GM23338 (cell line): Measurements from ENCODE around the gene POU3F3. TPM values are rescaled to one million over a fixed set of nuclear protein-coding genes. Genes with fewer than 3 reads are reported as not detected.

Source experiments
- ATAC-seq: fragments of 200-7000 bp; cut with Tn5 transposase; 3 replicates; pipeline ENCODE4 v1.9.1; 2020
- DNase-seq: peaks from one replicate; pipeline ENCODE4 v3.0.0-alpha.2; 2015; ENCODE audit warnings: low spot score
- H2AFZ ChIP-seq: fragments of 200-600 bp; sonication (generic); 2 replicates; pipeline ENCODE4 v1.8.0; 2016; ENCODE audit warnings: antibody characterized with exemption, mild to moderate bottlenecking, moderate library complexity
- H3F3A ChIP-seq: fragments of 200-600 bp; sonication (generic); replicated peaks from 2 replicates; pipeline ENCODE4 v1.8.0; 2017; ENCODE audit warnings: antibody characterized with exemption, mixed run types, low read depth
- H3K27ac ChIP-seq: fragments of 200-600 bp; sonication (generic); 2 replicates; pipeline ENCODE4 v1.6.1; 2016; ENCODE audit warnings: low read depth
- H3K27me3 ChIP-seq: fragments of 200-600 bp; sonication (generic); 2 replicates; pipeline ENCODE4 v1.8.0; 2016; ENCODE audit warnings: mild to moderate bottlenecking, mixed run types, moderate library complexity; ENCODE audit not compliant: insufficient read depth
- H3K36me3 ChIP-seq: fragments of 200-600 bp; sonication (generic); 2 replicates; pipeline ENCODE4 v1.8.0; 2016; ENCODE audit warnings: mild to moderate bottlenecking; ENCODE audit not compliant: insufficient read depth
- H3K4me1 ChIP-seq: fragments of 200-600 bp; sonication (generic); 2 replicates; pipeline ENCODE4 v1.8.0; 2016; ENCODE audit warnings: mild to moderate bottlenecking, moderate library complexity; ENCODE audit not compliant: insufficient read depth
- H3K4me2 ChIP-seq: fragments of 200-600 bp; sonication (generic); 2 replicates; pipeline ENCODE4 v1.7.1; 2017; ENCODE audit warnings: mixed run types
- H3K4me3 ChIP-seq: fragments of 200-600 bp; sonication (generic); 2 replicates; pipeline ENCODE4 v1.6.1; 2016; ENCODE audit warnings: mixed run types
- H3K79me2 ChIP-seq: fragments of 200-600 bp; sonication (generic); replicated peaks from 2 replicates; pipeline ENCODE4 v1.8.0; 2017; ENCODE audit warnings: mild to moderate bottlenecking; ENCODE audit not compliant: insufficient read depth
- H3K9me2 ChIP-seq: fragments of 200-600 bp; sonication (generic); 2 replicates; pipeline ENCODE4 v1.8.0; 2017; ENCODE audit not compliant: insufficient read depth
- H4K20me1 ChIP-seq: fragments of 200-600 bp; sonication (generic); replicated peaks from 2 replicates; pipeline ENCODE4 v1.8.0; 2017; ENCODE audit warnings: mild to moderate bottlenecking; ENCODE audit not compliant: insufficient read depth
- H3K27ac Mint-ChIP-seq: 2 replicates; pipeline ENCODE4 v1.8.0; 2020; ENCODE audit warnings: inconsistent platforms, mild to moderate bottlenecking, moderate library complexity, mixed read lengths
- H3K27me3 Mint-ChIP-seq: 3 replicates; pipeline ENCODE4 v1.8.0; 2022; ENCODE audit warnings: low read depth, mild to moderate bottlenecking, moderate library complexity, mixed read lengths, inconsistent platforms; ENCODE audit not compliant: insufficient read depth, poor library complexity
- H3K36me3 Mint-ChIP-seq: 3 replicates; pipeline ENCODE4 v1.8.0; 2021; ENCODE audit warnings: low read depth, mild to moderate bottlenecking, inconsistent platforms, moderate library complexity, mixed read lengths
- H3K4me1 Mint-ChIP-seq: 3 replicates; pipeline ENCODE4 v1.8.0; 2020; ENCODE audit warnings: mild to moderate bottlenecking, inconsistent platforms, mixed read lengths
- H3K4me3 Mint-ChIP-seq: 3 replicates; pipeline ENCODE4 v1.8.0; 2021; ENCODE audit warnings: moderate library complexity, mild to moderate bottlenecking, inconsistent platforms, mixed read lengths
- H3K9me3 Mint-ChIP-seq: 3 replicates; pipeline ENCODE4 v1.8.0; 2020; ENCODE audit warnings: moderate library complexity, mild to moderate bottlenecking, inconsistent platforms, mixed read lengths
- CREB1 ChIP-seq: fragments of 250-450 bp; sonication (Bioruptor Pico); IDR thresholded peaks from 2 replicates; pipeline ENCODE4 v1.5.0; 2020; ENCODE audit warnings: low read depth, mild to moderate bottlenecking, moderate library complexity
- EZH2 ChIP-seq: fragments of 200-600 bp; sonication (generic); IDR thresholded peaks from one replicate; pipeline ENCODE4 v1.8.0; 2017; ENCODE audit warnings: antibody characterized with exemption, mild to moderate bottlenecking, low read depth; ENCODE audit not compliant: unreplicated experiment
- EZH2phosphoT487 ChIP-seq: fragments of 200-600 bp; sonication (generic); IDR thresholded peaks from one replicate; pipeline ENCODE4 v1.8.1; 2018; ENCODE audit warnings: antibody characterized with exemption; ENCODE audit not compliant: unreplicated experiment
- JUNB ChIP-seq: IDR thresholded peaks from one replicate; pipeline ENCODE4 v1.6.1; 2016; ENCODE audit warnings: antibody characterized with exemption; ENCODE audit not compliant: unreplicated experiment
- NANOG ChIP-seq: IDR thresholded peaks from 2 replicates; pipeline ENCODE4 v1.6.1; 2016; ENCODE audit warnings: antibody characterized with exemption, borderline replicate concordance
- POLR2AphosphoS5 ChIP-seq: IDR thresholded peaks from 2 replicates; pipeline ENCODE4 v1.6.1; 2016; ENCODE audit warnings: antibody characterized with exemption, low read depth
- ZNF114 ChIP-seq: fragments of 250-450 bp; sonication (Bioruptor Pico); IDR thresholded peaks from 2 replicates; pipeline ENCODE4 v1.5.0; 2020; ENCODE audit warnings: mild to moderate bottlenecking, moderate library complexity
- ZNF331 ChIP-seq: fragments of 250-450 bp; sonication (Bioruptor Pico); IDR thresholded peaks from 2 replicates; pipeline ENCODE4 v1.5.0; 2020; ENCODE audit warnings: low read depth, mild to moderate bottlenecking, moderate library complexity
- polyA plus RNA-seq: library from polyadenylated mRNA; unstranded; fragments of >200 nt; fragmentation: Nextera tagmentation; extraction: Ambion mirVana; gene quantifications from 2 replicates; pipeline ENCODE4 v1.2.1, GENCODE V29; 2016
- total RNA-seq: library from RNA; depleted of rRNA; stranded (reverse); fragments of >200 nt; shearing (Covaris generic); gene quantifications from 2 replicates; pipeline ENCODE4 v1.2.3, GENCODE V29; 2014
- TF ChIP-seq, protein P1 (sequence below), 2 experiments: fragments of 200-600 bp in 1 of 2; sonication (generic) in 1 of 2; conservative IDR thresholded peaks; 2 replicates each; pipeline versions ENCODE4 v1.5.1 to v1.6.1; 2016 to 2017; ENCODE audit warnings: antibody characterized with exemption in 2 of 2, low read depth in 2 of 2, mild to moderate bottlenecking in 2 of 2, moderate library complexity in 1 of 2
- TF ChIP-seq, protein P2 (sequence below): IDR thresholded peaks from one replicate; pipeline ENCODE4 v1.6.1; 2018; ENCODE audit warnings: antibody characterized with exemption; ENCODE audit not compliant: unreplicated experiment

POU3F3 gene
- total and polyA plus RNA-seq, 2 experiments from 2014 or later = 0.06 to 0.24 TPM

DNA sequence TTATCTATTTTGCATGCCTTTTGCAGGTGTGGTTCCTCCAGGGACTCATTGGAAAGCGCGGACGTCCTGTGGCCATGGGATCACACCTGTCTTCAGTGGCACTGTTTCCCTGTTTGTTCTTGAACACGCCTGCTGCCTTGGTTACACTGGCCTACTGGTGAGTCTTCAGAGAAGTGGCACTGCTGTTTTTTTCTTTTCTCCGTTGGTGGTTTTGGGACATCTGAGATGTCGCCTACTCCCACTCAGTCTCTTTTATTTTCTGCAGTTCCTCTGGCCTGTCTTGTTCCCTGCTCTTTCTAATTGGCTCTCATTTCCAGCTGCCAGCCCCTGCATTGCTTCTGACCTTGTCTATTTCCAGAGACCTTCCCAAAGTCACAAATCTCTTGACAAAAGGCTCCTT is 35.7 kb upstream of the POU3F3 start:
- TF ChIP-seq JUNB (no peak), EZH2phosphoT487 (no peak), ZNF331 (CRISPR knock-in tag) (no peak), ZNF114 (CRISPR knock-in tag) (no peak), EZH2 (no peak), NANOG (no peak), POLR2AphosphoS5 (no peak), CREB1 (CRISPR knock-in tag) (no peak)
- TF ChIP-seq, protein P1, sequence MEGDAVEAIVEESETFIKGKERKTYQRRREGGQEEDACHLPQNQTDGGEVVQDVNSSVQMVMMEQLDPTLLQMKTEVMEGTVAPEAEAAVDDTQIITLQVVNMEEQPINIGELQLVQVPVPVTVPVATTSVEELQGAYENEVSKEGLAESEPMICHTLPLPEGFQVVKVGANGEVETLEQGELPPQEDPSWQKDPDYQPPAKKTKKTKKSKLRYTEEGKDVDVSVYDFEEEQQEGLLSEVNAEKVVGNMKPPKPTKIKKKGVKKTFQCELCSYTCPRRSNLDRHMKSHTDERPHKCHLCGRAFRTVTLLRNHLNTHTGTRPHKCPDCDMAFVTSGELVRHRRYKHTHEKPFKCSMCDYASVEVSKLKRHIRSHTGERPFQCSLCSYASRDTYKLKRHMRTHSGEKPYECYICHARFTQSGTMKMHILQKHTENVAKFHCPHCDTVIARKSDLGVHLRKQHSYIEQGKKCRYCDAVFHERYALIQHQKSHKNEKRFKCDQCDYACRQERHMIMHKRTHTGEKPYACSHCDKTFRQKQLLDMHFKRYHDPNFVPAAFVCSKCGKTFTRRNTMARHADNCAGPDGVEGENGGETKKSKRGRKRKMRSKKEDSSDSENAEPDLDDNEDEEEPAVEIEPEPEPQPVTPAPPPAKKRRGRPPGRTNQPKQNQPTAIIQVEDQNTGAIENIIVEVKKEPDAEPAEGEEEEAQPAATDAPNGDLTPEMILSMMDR (conservative IDR thresholded peaks at IDR 0.05; ENCODE audit: low read depth in 2 of 2) = no peak
- TF ChIP-seq, protein P2, sequence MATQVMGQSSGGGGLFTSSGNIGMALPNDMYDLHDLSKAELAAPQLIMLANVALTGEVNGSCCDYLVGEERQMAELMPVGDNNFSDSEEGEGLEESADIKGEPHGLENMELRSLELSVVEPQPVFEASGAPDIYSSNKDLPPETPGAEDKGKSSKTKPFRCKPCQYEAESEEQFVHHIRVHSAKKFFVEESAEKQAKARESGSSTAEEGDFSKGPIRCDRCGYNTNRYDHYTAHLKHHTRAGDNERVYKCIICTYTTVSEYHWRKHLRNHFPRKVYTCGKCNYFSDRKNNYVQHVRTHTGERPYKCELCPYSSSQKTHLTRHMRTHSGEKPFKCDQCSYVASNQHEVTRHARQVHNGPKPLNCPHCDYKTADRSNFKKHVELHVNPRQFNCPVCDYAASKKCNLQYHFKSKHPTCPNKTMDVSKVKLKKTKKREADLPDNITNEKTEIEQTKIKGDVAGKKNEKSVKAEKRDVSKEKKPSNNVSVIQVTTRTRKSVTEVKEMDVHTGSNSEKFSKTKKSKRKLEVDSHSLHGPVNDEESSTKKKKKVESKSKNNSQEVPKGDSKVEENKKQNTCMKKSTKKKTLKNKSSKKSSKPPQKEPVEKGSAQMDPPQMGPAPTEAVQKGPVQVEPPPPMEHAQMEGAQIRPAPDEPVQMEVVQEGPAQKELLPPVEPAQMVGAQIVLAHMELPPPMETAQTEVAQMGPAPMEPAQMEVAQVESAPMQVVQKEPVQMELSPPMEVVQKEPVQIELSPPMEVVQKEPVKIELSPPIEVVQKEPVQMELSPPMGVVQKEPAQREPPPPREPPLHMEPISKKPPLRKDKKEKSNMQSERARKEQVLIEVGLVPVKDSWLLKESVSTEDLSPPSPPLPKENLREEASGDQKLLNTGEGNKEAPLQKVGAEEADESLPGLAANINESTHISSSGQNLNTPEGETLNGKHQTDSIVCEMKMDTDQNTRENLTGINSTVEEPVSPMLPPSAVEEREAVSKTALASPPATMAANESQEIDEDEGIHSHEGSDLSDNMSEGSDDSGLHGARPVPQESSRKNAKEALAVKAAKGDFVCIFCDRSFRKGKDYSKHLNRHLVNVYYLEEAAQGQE = no peak
- no peaks in the 10 kb centered on the region for H3K79me2 ChIP-seq
- no peak overlapping the region for H2AFZ ChIP-seq
- Mint-ChIP-seq H3K4me3 (no peak overlapping the region), H3K4me1 (peaks cover 3% of the 10 kb centered on the region; the same call in 2 of the 3 replicates), H3K27me3 (peaks cover 4% of the 10 kb centered on the region), H3K9me3 (peaks cover 2% of the 10 kb centered on the region; the same call in 1 of the 3 replicates), H3K36me3 (no peaks in the 10 kb centered on the region), H3K27ac (no peak overlapping the region)
- H3K4me2 ChIP-seq = no peak overlapping the region
- H3F3A ChIP-seq = no peaks in the 10 kb centered on the region
- H3K27ac ChIP-seq = no peak overlapping the region
- H4K20me1 ChIP-seq = no peaks in the 10 kb centered on the region
- H3K27me3 ChIP-seq = no peaks in the 10 kb centered on the region
- no peak overlapping the region for H3K4me3 ChIP-seq
- H3K9me2 ChIP-seq = no peaks in the 10 kb centered on the region
- DNase-seq = no peak
- no peaks in the 10 kb centered on the region for H3K36me3 ChIP-seq
- peaks cover under 1% of the 10 kb centered on the region; the same call in 1 of the 2 replicates for H3K4me1 ChIP-seq
- ATAC-seq = no peak

DNA sequence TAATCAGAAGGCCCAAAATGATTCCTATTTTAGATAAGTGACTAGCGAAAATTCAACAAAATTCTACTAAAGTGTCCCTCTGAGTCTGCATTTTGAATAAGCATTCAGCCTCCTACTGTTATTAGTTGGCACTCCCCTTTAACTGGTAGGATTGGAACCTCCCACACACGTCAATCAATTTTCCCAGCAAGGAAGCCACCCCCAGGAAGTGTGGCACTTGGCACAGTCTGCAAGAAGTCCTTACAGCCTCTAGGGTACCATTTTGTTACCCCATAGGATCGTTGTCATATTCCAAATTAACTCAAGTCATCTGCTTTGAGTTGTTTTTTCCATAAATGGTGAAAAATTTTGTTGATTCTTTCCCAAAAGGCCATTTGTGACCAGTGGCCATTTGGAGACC is 33.8 kb upstream of the POU3F3 start:
- no peak for ATAC-seq
- TF ChIP-seq, protein P2 = no peak

More for the DNA sequence above, 33.8 kb upstream of the POU3F3 start:
- Mint-ChIP-seq H3K27me3 (peaks cover 4% of the 10 kb centered on the region), H3K9me3 (peaks cover 16% of the 10 kb centered on the region), H3K4me3 (no peak overlapping the region), H3K27ac (no peak overlapping the region), H3K4me1 (no peaks in the 10 kb centered on the region; the same call in 2 of the 3 replicates), H3K36me3 (peaks cover 13% of the 10 kb centered on the region)
- H3K36me3 ChIP-seq = no peaks in the 10 kb centered on the region
- no peak overlapping the region for H3K4me2 ChIP-seq
- H3K9me2 ChIP-seq = 0 out of 2 replicates have a peak, but pooled peaks cover 5% of the 10 kb centered on the region
- no peak overlapping the region for H3K27ac ChIP-seq
- H4K20me1 ChIP-seq = no peaks in the 10 kb centered on the region
- no peak overlapping the region for H2AFZ ChIP-seq
- no peaks in the 10 kb centered on the region for H3F3A ChIP-seq
- no peaks in the 10 kb centered on the region for H3K79me2 ChIP-seq
- no peaks in the 10 kb centered on the region for H3K27me3 ChIP-seq
- no peaks in the 10 kb centered on the region for H3K4me1 ChIP-seq
- DNase-seq = no peak
- no peak overlapping the region for H3K4me3 ChIP-seq
